Large intestine (tissue), 3 donors: ENCODE data around the gene GLCE. TPM values are rescaled to one million over a fixed set of nuclear protein-coding genes. Genes with fewer than 3 reads are reported as not detected.
A peak's percentile ranks its signal among the peaks of the same experiment; 100 is the strongest.

Experiments used
- DNase-seq, 2 donors: peaks; one replicate each; pipeline versions ENCODE4 v3.0.0 to v3.0.0-alpha.2; 2013
- H3K27ac ChIP-seq: one replicate; pipeline ENCODE4 v1.5.1; 2013; ENCODE audit warnings: low read length
- H3K27me3 ChIP-seq: 2 replicates; pipeline ENCODE4 v1.6.1; 2013; ENCODE audit warnings: low read length; ENCODE audit not compliant: control insufficient read depth, insufficient read depth
- H3K36me3 ChIP-seq: 2 replicates; pipeline ENCODE4 v1.6.1; 2013; ENCODE audit warnings: low read length; ENCODE audit not compliant: control insufficient read depth, insufficient read depth
- H3K4me1 ChIP-seq: one replicate; pipeline ENCODE4 v1.6.1; 2013; ENCODE audit warnings: low read length; ENCODE audit not compliant: control insufficient read depth, insufficient read depth
- H3K4me3 ChIP-seq: one replicate; pipeline ENCODE4 v1.5.1; 2013; ENCODE audit warnings: low read length
- H3K9me3 ChIP-seq: one replicate; pipeline ENCODE4 v1.6.1; 2013; ENCODE audit warnings: mild to moderate bottlenecking, low read depth, low read length, moderate library complexity; ENCODE audit not compliant: control insufficient read depth
- WGBS: methylation state at CpG from one replicate; pipeline ENCODE4 v1.1.5; 2013; ENCODE audit warnings: low lambda C conversion rate; ENCODE audit not compliant: insufficient coverage; 5-methylcytosine and 5-hydroxymethylcytosine counted together
- polyA plus RNA-seq: library from polyadenylated mRNA; unstranded; fragments of 120-200 nt; gene quantifications from one replicate; pipeline ENCODE4 v1.2.1, GENCODE V29; 2013

The GLCE gene
- polyA plus RNA-seq, 1 donor: 50.5 TPM

GRCh38 chr15:69305204-69305931 is 144.9 kb downstream of the GLCE start:
- no CpG with 5 or more reads among the region's 20 CpGs for WGBS
- Histone ChIP-seq H3K4me1 (peaks cover 17% of the 10 kb centered on the region), H3K4me3 (no peak overlapping the region), H3K9me3 (no peaks in the 10 kb centered on the region), H3K27me3 (no peaks in the 10 kb centered on the region), H3K27ac (peak overlapping the region; percentile 47), H3K36me3 (no peaks in the 10 kb centered on the region)
- DNase-seq: peak; percentile 40 to 70

DNA sequence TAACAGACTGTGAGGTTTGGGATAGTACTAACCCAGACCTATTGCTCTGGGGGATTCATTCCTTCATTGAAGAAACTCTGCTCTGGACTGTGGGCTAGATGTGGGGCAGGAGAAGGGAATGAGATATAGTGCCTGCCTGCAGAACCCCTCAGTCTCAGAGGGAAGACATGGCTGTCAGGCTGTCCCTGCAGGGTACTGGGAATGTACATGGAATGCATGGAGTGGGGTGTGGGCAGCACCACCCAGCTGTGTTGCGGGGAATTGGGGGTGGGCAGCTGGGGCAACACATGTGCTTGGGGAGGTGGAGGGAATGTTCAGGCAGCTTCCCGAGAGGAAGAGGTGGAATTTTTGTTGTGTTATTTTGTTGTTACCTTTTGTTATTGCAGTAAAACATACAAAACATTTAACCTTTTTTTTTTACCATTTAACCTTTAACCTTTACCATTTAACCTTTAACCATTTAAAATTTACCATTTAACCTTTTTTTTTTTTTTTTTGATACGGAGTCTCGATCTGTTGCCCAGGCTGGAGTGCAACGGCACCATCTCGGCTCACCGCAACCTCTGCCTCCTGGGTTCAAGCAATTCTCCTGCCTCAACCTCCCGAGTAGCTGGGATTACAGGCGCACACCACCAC is 145.6 kb downstream of the GLCE start:
- Histone ChIP-seq H3K9me3 (no peaks in the 10 kb centered on the region), H3K4me3 (no peak overlapping the region), H3K36me3 (no peaks in the 10 kb centered on the region), H3K27ac (peak overlapping the region; percentile 18), H3K4me1 (peaks cover 17% of the 10 kb centered on the region), H3K27me3 (no peaks in the 10 kb centered on the region)
- WGBS: no CpG with 5 or more reads among the region's 9 CpGs
- no peak for DNase-seq

GRCh38 chr15:69307939-69308338 is 147.5 kb downstream of the GLCE start:
- peaks cover 17% of the 10 kb centered on the region for H3K4me1 ChIP-seq
- H3K9me3 ChIP-seq: no peaks in the 10 kb centered on the region
- no peaks in the 10 kb centered on the region for H3K36me3 ChIP-seq
- WGBS: no CpG with 5 or more reads among the region's 3 CpGs
- no peaks in the 10 kb centered on the region for H3K27me3 ChIP-seq
- DNase-seq: no peak
- H3K4me3 ChIP-seq: no peak overlapping the region
- no peak overlapping the region for H3K27ac ChIP-seq

GRCh38 chr15:69308949-69309348 is 148.5 kb downstream of the GLCE start:
- no peak overlapping the region for H3K4me3 ChIP-seq
- no peak overlapping the region for H3K27ac ChIP-seq
- no peaks in the 10 kb centered on the region for H3K9me3 ChIP-seq
- H3K27me3 ChIP-seq: no peaks in the 10 kb centered on the region
- H3K36me3 ChIP-seq: no peaks in the 10 kb centered on the region
- peaks cover 13% of the 10 kb centered on the region for H3K4me1 ChIP-seq
- DNase-seq: no peak
- no CpG with 5 or more reads among the region's 5 CpGs for WGBS

DNA sequence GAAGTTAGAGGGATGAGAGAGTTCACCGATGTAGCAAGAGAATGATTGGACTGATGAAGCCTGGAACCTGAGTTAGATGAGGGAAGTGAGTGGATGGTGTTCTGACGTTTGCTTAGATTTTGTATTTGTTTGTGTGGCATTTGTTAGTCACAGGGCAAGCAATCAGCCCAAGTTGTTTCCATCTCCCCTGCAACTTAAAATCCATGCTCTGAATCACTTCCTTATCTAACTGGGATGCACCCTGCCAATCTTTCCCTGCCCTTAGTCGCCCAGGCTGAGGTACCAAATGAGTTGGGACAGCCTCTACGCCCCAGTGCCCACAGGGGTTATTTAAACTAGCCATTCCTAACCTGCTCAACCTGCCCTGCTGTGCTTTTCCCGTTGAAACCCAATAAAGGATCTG is 150.9 kb downstream of the GLCE start:
- Histone ChIP-seq H3K4me1 (peaks cover 9% of the 10 kb centered on the region), H3K4me3 (no peak overlapping the region), H3K36me3 (no peaks in the 10 kb centered on the region), H3K9me3 (no peaks in the 10 kb centered on the region), H3K27me3 (no peaks in the 10 kb centered on the region), H3K27ac (no peak overlapping the region)
- DNase-seq: no peak
- WGBS: 100% methylated on average over 1 of the region's 5 CpGs

- no peaks in the 10 kb centered on the region for H3K9me3 ChIP-seq
- H3K36me3 ChIP-seq: no peaks in the 10 kb centered on the region
- no peak overlapping the region for H3K27ac ChIP-seq
- no peak overlapping the region for H3K4me3 ChIP-seq
- H3K4me1 ChIP-seq: peaks cover 20% of the 10 kb centered on the region
- no peaks in the 10 kb centered on the region for H3K27me3 ChIP-seq
- WGBS: 100% methylated on average over 1 of the region's 8 CpGs
- no peak for DNase-seq
These were observed 153.1 kb downstream of the GLCE start for GRCh38 chr15:69313432-69314000.

DNA sequence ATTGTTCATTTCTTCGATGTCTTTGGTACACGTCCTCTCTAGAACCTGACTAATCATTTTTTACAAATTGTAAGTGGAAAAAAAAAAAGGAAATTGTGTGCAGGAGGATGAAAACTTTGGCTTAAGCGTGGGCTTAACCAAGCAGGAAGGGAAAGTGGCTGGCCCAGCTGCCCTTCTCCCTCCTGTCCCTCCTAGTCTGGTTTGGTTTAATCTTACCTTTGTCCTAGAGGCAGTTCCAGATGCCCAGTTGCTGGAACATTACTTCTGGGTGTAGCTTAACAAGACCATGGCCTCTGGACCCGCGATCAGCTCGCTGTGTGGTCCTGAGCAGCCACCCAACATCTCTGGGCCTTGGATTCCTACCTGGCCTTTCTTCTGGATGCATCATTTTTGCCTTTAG is 153.7 kb downstream of the GLCE start:
- no peak overlapping the region for H3K27ac ChIP-seq
- H3K27me3 ChIP-seq: no peaks in the 10 kb centered on the region
- DNase-seq: no peak
- no peaks in the 10 kb centered on the region for H3K9me3 ChIP-seq
- H3K36me3 ChIP-seq: no peaks in the 10 kb centered on the region
- peaks cover 20% of the 10 kb centered on the region for H3K4me1 ChIP-seq
- 75% methylated on average over 2 of the region's 6 CpGs for WGBS
- H3K4me3 ChIP-seq: no peak overlapping the region

- H3K36me3 ChIP-seq: no peaks in the 10 kb centered on the region
- H3K4me1 ChIP-seq: peaks cover 20% of the 10 kb centered on the region
- no peak overlapping the region for H3K27ac ChIP-seq
- H3K4me3 ChIP-seq: no peak overlapping the region
- no peaks in the 10 kb centered on the region for H3K27me3 ChIP-seq
- no CpG with 5 or more reads among the region's 8 CpGs for WGBS
- DNase-seq: no peak
- H3K9me3 ChIP-seq: no peaks in the 10 kb centered on the region
These were observed 154.3 kb downstream of the GLCE start for GRCh38 chr15:69314736-69315135.

- no peaks in the 10 kb centered on the region for H3K27me3 ChIP-seq
These were observed 155.1 kb downstream of the GLCE start for GRCh38 chr15:69315402-69316110.

DNA sequence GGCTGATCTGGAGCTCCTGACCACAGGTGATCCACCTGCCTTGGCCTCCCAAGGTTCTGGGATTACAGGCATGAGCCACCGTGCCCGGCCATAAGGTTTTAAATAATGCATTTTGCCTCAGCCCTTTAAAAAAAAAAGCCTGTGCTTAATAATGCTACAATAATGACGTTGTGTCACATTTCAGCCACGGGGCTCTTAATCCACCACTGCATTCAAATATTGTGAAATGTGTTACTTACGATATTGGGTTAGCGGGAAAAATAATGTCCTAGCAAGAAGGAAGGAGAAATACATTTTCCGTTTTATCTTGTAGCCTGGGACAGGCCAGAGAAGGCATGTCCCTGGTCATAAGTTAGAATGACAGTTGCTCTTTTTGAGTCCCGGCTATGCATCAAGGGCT is 155.9 kb downstream of the GLCE start:
- no CpG with 5 or more reads among the region's 8 CpGs for WGBS
- no peak overlapping the region for H3K4me3 ChIP-seq
- H3K27ac ChIP-seq: no peak overlapping the region
- no peaks in the 10 kb centered on the region for H3K36me3 ChIP-seq
- DNase-seq: no peak
- H3K27me3 ChIP-seq: no peaks in the 10 kb centered on the region
- no peaks in the 10 kb centered on the region for H3K9me3 ChIP-seq
- H3K4me1 ChIP-seq: peaks cover 20% of the 10 kb centered on the region

More at GRCh38 chr15:69315402-69316110, 155.1 kb downstream of the GLCE start:
- Histone ChIP-seq H3K27ac (no peak overlapping the region), H3K4me3 (no peak overlapping the region), H3K9me3 (no peaks in the 10 kb centered on the region), H3K36me3 (no peaks in the 10 kb centered on the region), H3K4me1 (peaks cover 20% of the 10 kb centered on the region)
- DNase-seq: no peak
- WGBS: no CpG with 5 or more reads among the region's 9 CpGs
